Thyroid gland (tissue), 4 donors: ENCODE results near the gene UBE2U.

ENCODE experiments used
- POLR2A ChIP-seq, 2 donors: fragments of 450-650 bp; IDR thresholded peaks; one replicate each; pipeline ENCODE4 v1.6.1; 2017; ENCODE audit warnings: antibody characterized with exemption in 2 of 2, mild to moderate bottlenecking in 2 of 2, moderate library complexity in 1 of 2
- TF ChIP-seq, protein P1 (sequence below), 6 experiments: fragments of 200-600 bp in 3 of 6; fragments of 450-650 bp in 3 of 6; sonication (generic) in 3 of 6; IDR thresholded peaks; one replicate each; pipeline ENCODE4 v1.5.1; 2016 to 2019; ENCODE audit warnings: antibody characterized with exemption in 6 of 6, mild to moderate bottlenecking in 2 of 6, inconsistent platforms in 1 of 6, moderate library complexity in 1 of 6

GRCh38 chr1:64166629-64167028 is 36.8 kb upstream of the UBE2U start:
- TF ChIP-seq, protein P1, sequence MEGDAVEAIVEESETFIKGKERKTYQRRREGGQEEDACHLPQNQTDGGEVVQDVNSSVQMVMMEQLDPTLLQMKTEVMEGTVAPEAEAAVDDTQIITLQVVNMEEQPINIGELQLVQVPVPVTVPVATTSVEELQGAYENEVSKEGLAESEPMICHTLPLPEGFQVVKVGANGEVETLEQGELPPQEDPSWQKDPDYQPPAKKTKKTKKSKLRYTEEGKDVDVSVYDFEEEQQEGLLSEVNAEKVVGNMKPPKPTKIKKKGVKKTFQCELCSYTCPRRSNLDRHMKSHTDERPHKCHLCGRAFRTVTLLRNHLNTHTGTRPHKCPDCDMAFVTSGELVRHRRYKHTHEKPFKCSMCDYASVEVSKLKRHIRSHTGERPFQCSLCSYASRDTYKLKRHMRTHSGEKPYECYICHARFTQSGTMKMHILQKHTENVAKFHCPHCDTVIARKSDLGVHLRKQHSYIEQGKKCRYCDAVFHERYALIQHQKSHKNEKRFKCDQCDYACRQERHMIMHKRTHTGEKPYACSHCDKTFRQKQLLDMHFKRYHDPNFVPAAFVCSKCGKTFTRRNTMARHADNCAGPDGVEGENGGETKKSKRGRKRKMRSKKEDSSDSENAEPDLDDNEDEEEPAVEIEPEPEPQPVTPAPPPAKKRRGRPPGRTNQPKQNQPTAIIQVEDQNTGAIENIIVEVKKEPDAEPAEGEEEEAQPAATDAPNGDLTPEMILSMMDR (IDR thresholded peaks at IDR 0.05), result no peak
- no peak for TF ChIP-seq POLR2A (IDR thresholded peaks at IDR 0.05)
